Liver (tissue), 9 donors: ENCODE data around the gene THUMPD1. TPM values are rescaled to one million over a fixed set of nuclear protein-coding genes. Genes with fewer than 3 reads are reported as not detected.

ENCODE experiments used
- DNase-seq: peaks from one replicate; pipeline ENCODE4 v3.0.0-alpha.2; 2017; ENCODE audit warnings: low spot score
- H3K27ac ChIP-seq, 2 donors: one replicate each; pipeline ENCODE4 v1.7.0; 2013; ENCODE audit warnings: inconsistent platforms in 2 of 2, low read length in 2 of 2, control low read depth in 1 of 2, low read depth in 1 of 2, mild to moderate bottlenecking in 1 of 2
- H3K27me3 ChIP-seq, 4 donors: one replicate each; pipeline versions ENCODE4 v1.6.1 to v1.7.0; 2013; ENCODE audit warnings: low read length in 3 of 4, inconsistent platforms in 1 of 4, mild to moderate bottlenecking in 1 of 4, moderate library complexity in 1 of 4; ENCODE audit not compliant: control insufficient read depth in 4 of 4, insufficient read depth in 4 of 4
- H3K36me3 ChIP-seq, 4 donors: one replicate each; pipeline versions ENCODE4 v1.6.1 to v1.7.0; 2013; ENCODE audit warnings: low read length in 3 of 4, mild to moderate bottlenecking in 3 of 4, low read depth in 1 of 4, moderate library complexity in 1 of 4; ENCODE audit not compliant: control insufficient read depth in 4 of 4, insufficient read depth in 3 of 4
- H3K4me1 ChIP-seq, 4 donors: one replicate each; pipeline versions ENCODE4 v1.6.1 to v1.7.0; 2013; ENCODE audit warnings: low read length in 3 of 4, mild to moderate bottlenecking in 3 of 4, moderate library complexity in 1 of 4; ENCODE audit not compliant: control insufficient read depth in 4 of 4, insufficient read depth in 4 of 4
- H3K4me3 ChIP-seq, 3 donors: one replicate each; pipeline versions ENCODE4 v1.6.1 to v1.7.0; 2013; ENCODE audit warnings: low read length in 3 of 3, control low read depth in 1 of 3, low read depth in 1 of 3, mild to moderate bottlenecking in 1 of 3
- H3K9ac ChIP-seq, 2 donors: one replicate each; pipeline ENCODE4 v1.7.0; 2013; ENCODE audit warnings: low read length in 2 of 2, mild to moderate bottlenecking in 2 of 2, moderate library complexity in 2 of 2, control low read depth in 1 of 2, low read depth in 1 of 2
- H3K9me3 ChIP-seq, 4 donors: one replicate each; pipeline versions ENCODE4 v1.6.1 to v1.7.0; 2013; ENCODE audit warnings: low read length in 3 of 4; ENCODE audit not compliant: control insufficient read depth in 4 of 4
- FOXA2 ChIP-seq: IDR thresholded peaks from 2 replicates; pipeline ENCODE4 v1.6.1; 2016; ENCODE audit warnings: antibody characterized with exemption
- GABPA ChIP-seq, 2 donors: IDR thresholded peaks in 1 of 2; conservative IDR thresholded peaks in 1 of 2; 2 replicates each; pipeline ENCODE4 v1.6.1; 2016; ENCODE audit warnings: antibody characterized with exemption in 2 of 2, mild to moderate bottlenecking in 1 of 2, moderate library complexity in 1 of 2
- HNF4A ChIP-seq, 2 donors: conservative IDR thresholded peaks; 2 replicates each; pipeline ENCODE4 v1.6.1; 2016; ENCODE audit warnings: antibody characterized with exemption in 2 of 2, mild to moderate bottlenecking in 2 of 2
- JUND ChIP-seq, 2 donors: IDR thresholded peaks; 2 replicates each; pipeline ENCODE4 v1.6.1; 2016; ENCODE audit warnings: antibody characterized with exemption in 2 of 2
- NR2F2 ChIP-seq: IDR thresholded peaks from 2 replicates; pipeline ENCODE4 v1.6.1; 2016; ENCODE audit warnings: antibody characterized with exemption
- RAD21 ChIP-seq, 2 donors: IDR thresholded peaks; 2 replicates each; pipeline ENCODE4 v1.6.1; 2016; ENCODE audit warnings: antibody characterized with exemption in 2 of 2, mild to moderate bottlenecking in 2 of 2
- REST ChIP-seq: IDR thresholded peaks from 2 replicates; pipeline ENCODE4 v1.6.1; 2016; ENCODE audit warnings: antibody characterized with exemption, mild to moderate bottlenecking
- RXRA ChIP-seq, 2 donors: IDR thresholded peaks; 2 replicates each; pipeline ENCODE4 v1.6.1; 2017 to 2018; ENCODE audit warnings: antibody characterized with exemption in 2 of 2, mild to moderate bottlenecking in 1 of 2
- SP1 ChIP-seq: IDR thresholded peaks from 2 replicates; pipeline ENCODE4 v1.6.1; 2018; ENCODE audit warnings: antibody characterized with exemption, mild to moderate bottlenecking
- TAF1 ChIP-seq: conservative IDR thresholded peaks from 2 replicates; pipeline ENCODE4 v1.6.1; 2016; ENCODE audit warnings: antibody characterized with exemption, mild to moderate bottlenecking
- WGBS: extraction: QIAGEN DNeasy Blood & Tissue Kit; methylation state at CpG from one replicate; pipeline ENCODE4 v1.1.7; 2013; 5-methylcytosine and 5-hydroxymethylcytosine counted together
- polyA plus RNA-seq, 2 donors: library from polyadenylated mRNA; stranded (reverse) in 1 of 2; unstranded in 1 of 2; fragments of 200-250 nt in 1 of 2; fragments of >200 nt in 1 of 2; fragmentation: Nextera tagmentation in 1 of 2; extraction: Ambion mirVana in 1 of 2; gene quantifications; one replicate each; pipeline versions ENCODE4 v1.2.1 to v1.2.3, GENCODE V29; 2013 to 2015
- total RNA-seq, 2 donors: library from RNA; depleted of rRNA; stranded (reverse); fragments of >200 nt; gene quantifications; one replicate each; pipeline ENCODE4 v1.2.3, GENCODE V29; 2014
- TF ChIP-seq, protein P1 (sequence below): fragments of 150-350 bp; IDR thresholded peaks from 2 replicates; pipeline ENCODE4 v1.5.1; 2017; ENCODE audit warnings: improper control_type of control experiment, low read depth, low read length; ENCODE audit not compliant: missing input control
- TF ChIP-seq, protein P2 (sequence below): IDR thresholded peaks from 2 replicates; pipeline ENCODE4 v1.6.1; 2016; ENCODE audit warnings: antibody characterized with exemption
- TF ChIP-seq, protein P3 (sequence below): IDR thresholded peaks from 2 replicates; pipeline ENCODE4 v1.6.1; 2016; ENCODE audit warnings: antibody characterized with exemption
- donor health status: healthy.
- donor health status: healthy.
- donor health status: healthy.
- donor health status: healthy.
- donor health status: healthy.

THUMPD1 gene
- total and polyA plus RNA-seq, 4 donors, result 10.1 to 42.8 (median 26.8) TPM

GRCh38 chr16:20774703-20775362 lies 33.2 kb upstream of the THUMPD1 start:
- H3K9ac ChIP-seq, result no peak overlapping the region
- H3K27ac ChIP-seq, result no peak overlapping the region
- no peak overlapping the region for H3K4me3 ChIP-seq
- H3K4me1 ChIP-seq, result peaks cover 1 to 9% (median 6%) of the 10 kb centered on the region in 4 donors
- no peaks in the 10 kb centered on the region for H3K9me3 ChIP-seq
- TF ChIP-seq, protein P1, sequence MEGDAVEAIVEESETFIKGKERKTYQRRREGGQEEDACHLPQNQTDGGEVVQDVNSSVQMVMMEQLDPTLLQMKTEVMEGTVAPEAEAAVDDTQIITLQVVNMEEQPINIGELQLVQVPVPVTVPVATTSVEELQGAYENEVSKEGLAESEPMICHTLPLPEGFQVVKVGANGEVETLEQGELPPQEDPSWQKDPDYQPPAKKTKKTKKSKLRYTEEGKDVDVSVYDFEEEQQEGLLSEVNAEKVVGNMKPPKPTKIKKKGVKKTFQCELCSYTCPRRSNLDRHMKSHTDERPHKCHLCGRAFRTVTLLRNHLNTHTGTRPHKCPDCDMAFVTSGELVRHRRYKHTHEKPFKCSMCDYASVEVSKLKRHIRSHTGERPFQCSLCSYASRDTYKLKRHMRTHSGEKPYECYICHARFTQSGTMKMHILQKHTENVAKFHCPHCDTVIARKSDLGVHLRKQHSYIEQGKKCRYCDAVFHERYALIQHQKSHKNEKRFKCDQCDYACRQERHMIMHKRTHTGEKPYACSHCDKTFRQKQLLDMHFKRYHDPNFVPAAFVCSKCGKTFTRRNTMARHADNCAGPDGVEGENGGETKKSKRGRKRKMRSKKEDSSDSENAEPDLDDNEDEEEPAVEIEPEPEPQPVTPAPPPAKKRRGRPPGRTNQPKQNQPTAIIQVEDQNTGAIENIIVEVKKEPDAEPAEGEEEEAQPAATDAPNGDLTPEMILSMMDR, result peak; percentile 40
- TF ChIP-seq NR2F2, result no peak
- TF ChIP-seq RAD21 (IDR thresholded peaks at IDR 0.05), result peak; percentile 49 to 75
- H3K36me3 ChIP-seq, result peaks cover 13 to 50% (median 28%) of the 10 kb centered on the region in 4 donors
- WGBS, result 83% methylated on average over 7 of the region's 7 CpGs
- peak; percentile 77 for DNase-seq
- H3K27me3 ChIP-seq, result no peaks in the 10 kb centered on the region

GRCh38 chr16:20773679-20774078 lies 32.1 kb upstream of the THUMPD1 start:
- DNase-seq, result no peak
- H3K4me1 ChIP-seq, result peaks cover 1 to 10% (median 7%) of the 10 kb centered on the region in 4 donors
- TF ChIP-seq, protein P2, sequence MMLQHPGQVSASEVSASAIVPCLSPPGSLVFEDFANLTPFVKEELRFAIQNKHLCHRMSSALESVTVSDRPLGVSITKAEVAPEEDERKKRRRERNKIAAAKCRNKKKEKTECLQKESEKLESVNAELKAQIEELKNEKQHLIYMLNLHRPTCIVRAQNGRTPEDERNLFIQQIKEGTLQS, result no peak
- peak; percentile 62 to 76 for TF ChIP-seq HNF4A (conservative IDR thresholded peaks at IDR 0.05)
- peak; percentile 16 for TF ChIP-seq SP1
- TF ChIP-seq RAD21 (IDR thresholded peaks at IDR 0.05), result no peak
- peak in 1 of 2 donors; percentile 6 for TF ChIP-seq RXRA (IDR thresholded peaks at IDR 0.05)
- no peak for TF ChIP-seq GABPA (IDR thresholded peaks at IDR 0.05 in 1 of 2, conservative IDR thresholded peaks at IDR 0.05 in 1 of 2)
- TF ChIP-seq, protein P3, sequence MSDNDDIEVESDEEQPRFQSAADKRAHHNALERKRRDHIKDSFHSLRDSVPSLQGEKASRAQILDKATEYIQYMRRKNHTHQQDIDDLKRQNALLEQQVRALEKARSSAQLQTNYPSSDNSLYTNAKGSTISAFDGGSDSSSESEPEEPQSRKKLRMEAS, result peak; percentile 32
- no peak for TF ChIP-seq REST
- peak; percentile 44 for TF ChIP-seq FOXA2
- no peak for TF ChIP-seq TAF1
- no peak for TF ChIP-seq JUND (IDR thresholded peaks at IDR 0.05)
- WGBS, result 55% methylated on average over 3 of the region's 3 CpGs
- peaks cover 8 to 41% (median 27%) of the 10 kb centered on the region in 4 donors for H3K36me3 ChIP-seq
- no peaks in the 10 kb centered on the region for H3K9me3 ChIP-seq
- no peak overlapping the region for H3K27ac ChIP-seq
- no peaks in the 10 kb centered on the region for H3K27me3 ChIP-seq
- no peak overlapping the region for H3K4me3 ChIP-seq
- H3K9ac ChIP-seq, result no peak overlapping the region
